Peyer's patch (tissue), 4 donors: Measurements from ENCODE around the gene RASA4B. TPM values are rescaled to one million over a fixed set of nuclear protein-coding genes. Genes with fewer than 3 reads are reported as not detected.

Experiments
- DNase-seq, 3 donors: peaks; one replicate each; pipeline ENCODE4 v3.0.0-alpha.2; 2017 to 2019
- H3K27ac ChIP-seq, 4 donors: fragments of 200-600 bp; sonication (generic); one replicate each; pipeline ENCODE4 v1.5.1; 2016 to 2019
- H3K27me3 ChIP-seq, 2 donors: fragments of 200-600 bp; sonication (generic); one replicate each; pipeline ENCODE4 v1.5.1; 2019
- H3K36me3 ChIP-seq, 3 donors: fragments of 200-600 bp; sonication (generic); one replicate each; pipeline ENCODE4 v1.5.1; 2016 to 2019
- H3K4me1 ChIP-seq, 4 donors: fragments of 200-600 bp; sonication (generic); one replicate each; pipeline ENCODE4 v1.5.1; 2016 to 2019
- H3K4me3 ChIP-seq, 4 donors: fragments of 200-600 bp; sonication (generic); 1 replicate in 3 of 4; 2 replicates in 1 of 4; pipeline ENCODE4 v1.5.1; 2016 to 2019; ENCODE audit warnings: mild to moderate bottlenecking in 1 of 4
- H3K9me3 ChIP-seq, 4 donors: fragments of 200-600 bp; sonication (generic); one replicate each; pipeline ENCODE4 v1.5.1; 2016 to 2019; ENCODE audit warnings: mild to moderate bottlenecking in 1 of 4
- POLR2A ChIP-seq, 2 donors: fragments of 450-650 bp; IDR thresholded peaks; one replicate each; pipeline ENCODE4 v1.5.1; 2017; ENCODE audit warnings: antibody characterized with exemption in 2 of 2, mild to moderate bottlenecking in 2 of 2, moderate library complexity in 2 of 2
- total RNA-seq, 4 donors: library from RNA; depleted of rRNA; stranded (reverse); fragments of >200 nt; gene quantifications; one replicate each; pipeline ENCODE4 v1.1.0, GENCODE V29; 2016
- TF ChIP-seq, protein P1 (sequence below), 6 experiments: fragments of 450-650 bp in 4 of 6; fragments of 200-600 bp in 2 of 6; sonication (generic) in 1 of 6; IDR thresholded peaks; one replicate each; pipeline ENCODE4 v1.5.1; 2017 to 2019; ENCODE audit warnings: antibody characterized with exemption in 6 of 6, mild to moderate bottlenecking in 3 of 6, moderate library complexity in 1 of 6

RASA4B gene
- total RNA-seq, 4 donors from 2014 or later = 31.3 to 90.8 (median 40.7) TPM

DNA sequence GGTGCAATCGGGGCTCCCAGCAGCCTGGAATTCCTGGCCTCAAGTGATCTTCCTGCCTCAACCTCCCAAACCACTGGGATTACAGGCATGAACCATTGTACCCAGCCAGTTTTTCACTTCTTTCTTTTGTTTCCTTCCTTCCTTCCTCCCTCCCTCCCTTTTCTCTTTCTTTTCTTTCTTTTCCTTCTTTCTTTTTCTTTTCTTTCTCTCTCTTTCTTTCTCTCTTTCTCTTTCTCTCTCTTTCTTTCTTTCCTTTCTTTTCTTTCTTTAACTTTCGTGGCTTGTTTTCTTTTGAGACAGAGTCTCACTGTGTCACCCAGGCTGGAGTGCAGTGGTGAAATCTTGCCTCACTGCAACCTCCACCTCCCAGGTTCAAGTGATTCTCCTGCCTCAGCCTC, 71.9 kb downstream of the RASA4B start:
- Histone ChIP-seq H3K4me1 (peaks cover 0 to 20% (median 4%) of the 10 kb centered on the region in 4 donors), H3K27me3 (no peaks in the 10 kb centered on the region), H3K4me3 (no peak overlapping the region), H3K27ac (peak overlapping the region in 2 of 4 donors; percentile 50 to 84), H3K36me3 (peaks cover 0 to 15% (median 0%) of the 10 kb centered on the region in 3 donors), H3K9me3 (no peaks in the 10 kb centered on the region)
- TF ChIP-seq, protein P1, sequence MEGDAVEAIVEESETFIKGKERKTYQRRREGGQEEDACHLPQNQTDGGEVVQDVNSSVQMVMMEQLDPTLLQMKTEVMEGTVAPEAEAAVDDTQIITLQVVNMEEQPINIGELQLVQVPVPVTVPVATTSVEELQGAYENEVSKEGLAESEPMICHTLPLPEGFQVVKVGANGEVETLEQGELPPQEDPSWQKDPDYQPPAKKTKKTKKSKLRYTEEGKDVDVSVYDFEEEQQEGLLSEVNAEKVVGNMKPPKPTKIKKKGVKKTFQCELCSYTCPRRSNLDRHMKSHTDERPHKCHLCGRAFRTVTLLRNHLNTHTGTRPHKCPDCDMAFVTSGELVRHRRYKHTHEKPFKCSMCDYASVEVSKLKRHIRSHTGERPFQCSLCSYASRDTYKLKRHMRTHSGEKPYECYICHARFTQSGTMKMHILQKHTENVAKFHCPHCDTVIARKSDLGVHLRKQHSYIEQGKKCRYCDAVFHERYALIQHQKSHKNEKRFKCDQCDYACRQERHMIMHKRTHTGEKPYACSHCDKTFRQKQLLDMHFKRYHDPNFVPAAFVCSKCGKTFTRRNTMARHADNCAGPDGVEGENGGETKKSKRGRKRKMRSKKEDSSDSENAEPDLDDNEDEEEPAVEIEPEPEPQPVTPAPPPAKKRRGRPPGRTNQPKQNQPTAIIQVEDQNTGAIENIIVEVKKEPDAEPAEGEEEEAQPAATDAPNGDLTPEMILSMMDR (IDR thresholded peaks at IDR 0.05) = no peak
- TF ChIP-seq POLR2A (IDR thresholded peaks at IDR 0.05) = no peak
- DNase-seq = no peak

DNA sequence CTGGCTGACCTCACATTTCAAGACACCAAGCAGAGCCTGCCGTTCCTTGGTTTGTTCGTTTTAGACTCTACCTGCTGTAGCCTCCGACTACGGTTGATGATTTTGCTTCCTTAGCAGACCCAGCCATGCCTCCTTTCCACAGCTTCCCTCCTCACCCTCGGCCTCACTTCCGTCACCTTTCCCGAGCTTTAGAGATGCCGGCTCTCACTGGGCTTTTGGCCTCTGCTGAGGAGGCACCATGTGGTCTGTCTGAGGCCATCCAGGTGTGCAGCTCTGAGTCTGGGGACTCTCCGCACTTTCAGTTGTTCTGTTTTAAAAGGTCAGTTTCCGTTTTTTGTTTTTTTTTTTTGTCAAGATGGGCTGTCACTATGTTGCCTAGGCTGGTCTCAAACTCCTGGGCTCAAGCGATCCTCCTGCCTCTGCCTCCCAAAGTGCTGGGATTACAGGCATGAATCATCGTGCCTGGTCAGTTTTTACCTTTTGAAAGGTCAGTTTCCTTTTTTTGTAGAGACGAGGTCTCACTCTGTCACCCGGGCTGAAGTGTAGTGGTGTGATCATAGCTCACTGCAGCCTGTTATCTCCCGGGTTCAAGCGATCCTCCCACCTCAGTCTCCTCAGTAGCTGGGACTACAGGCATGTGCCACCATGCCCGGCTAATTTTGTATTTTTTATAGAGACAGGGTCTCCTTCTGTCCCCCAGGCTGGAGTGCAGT, 72.5 kb downstream of the RASA4B start:
- Histone ChIP-seq H3K36me3 (peaks cover 0 to 15% (median 0%) of the 10 kb centered on the region in 3 donors), H3K9me3 (no peaks in the 10 kb centered on the region), H3K27ac (peak overlapping the region in 2 of 4 donors; percentile 50 to 84), H3K27me3 (no peaks in the 10 kb centered on the region), H3K4me3 (peak overlapping the region in 1 of 4 donors; percentile 20), H3K4me1 (peaks cover 0 to 22% (median 4%) of the 10 kb centered on the region in 4 donors)
- TF ChIP-seq POLR2A (IDR thresholded peaks at IDR 0.05) = no peak
- DNase-seq = peak in 2 of 3 donors; percentile 67 to 76

DNA sequence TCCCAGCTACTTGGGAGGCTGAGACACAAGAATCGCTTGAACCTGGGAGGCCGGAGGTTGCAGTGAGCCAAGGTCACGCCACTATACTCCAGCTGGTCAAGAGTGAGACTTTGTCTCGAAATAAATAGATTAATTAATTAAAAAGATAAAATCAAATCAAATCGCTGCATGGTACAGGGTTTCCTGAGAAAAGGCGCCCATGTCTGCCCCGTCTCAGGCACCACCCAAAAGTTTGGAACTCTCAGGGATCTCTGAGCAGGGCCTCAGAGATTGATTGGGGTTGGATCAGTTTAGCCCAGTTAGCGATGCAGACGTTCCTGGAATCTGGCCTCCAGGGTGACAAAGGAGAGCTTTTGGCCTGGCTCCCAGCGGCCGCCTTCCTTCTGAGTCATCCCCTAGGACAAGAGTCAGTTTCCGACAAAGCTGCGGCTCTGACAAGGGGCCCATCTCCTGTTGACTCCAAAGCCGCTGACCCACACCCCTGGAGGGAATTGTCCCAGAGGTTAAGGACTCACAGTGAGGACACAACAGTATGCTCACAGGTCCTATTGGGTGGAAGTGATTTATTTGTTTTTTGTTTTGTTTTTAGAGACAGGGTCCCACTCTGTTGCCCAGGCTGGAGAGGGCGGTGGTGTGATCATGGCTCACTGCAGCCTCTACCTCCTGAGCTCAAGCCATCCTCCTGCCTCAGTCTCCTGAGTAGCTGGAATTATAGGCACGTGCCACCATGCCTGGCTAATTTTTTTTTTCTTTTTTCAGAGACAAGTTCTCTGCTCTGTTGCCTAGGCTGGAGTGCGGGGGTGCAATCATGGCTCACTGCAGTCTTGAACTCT, 77.4 kb downstream of the RASA4B start:
- H3K9me3 ChIP-seq = no peaks in the 10 kb centered on the region
- peak overlapping the region in 2 of 4 donors; percentile 45 to 84 for H3K27ac ChIP-seq
- H3K36me3 ChIP-seq = no peaks in the 10 kb centered on the region
- H3K4me1 ChIP-seq = peaks cover 0 to 15% (median 4%) of the 10 kb centered on the region in 4 donors
- TF ChIP-seq POLR2A (IDR thresholded peaks at IDR 0.05) = no peak
- TF ChIP-seq, protein P1 (IDR thresholded peaks at IDR 0.05) = no peak
- DNase-seq = peak in 2 of 3 donors; percentile 64 to 81
- H3K27me3 ChIP-seq = no peaks in the 10 kb centered on the region
- H3K4me3 ChIP-seq = no peak overlapping the region

DNA sequence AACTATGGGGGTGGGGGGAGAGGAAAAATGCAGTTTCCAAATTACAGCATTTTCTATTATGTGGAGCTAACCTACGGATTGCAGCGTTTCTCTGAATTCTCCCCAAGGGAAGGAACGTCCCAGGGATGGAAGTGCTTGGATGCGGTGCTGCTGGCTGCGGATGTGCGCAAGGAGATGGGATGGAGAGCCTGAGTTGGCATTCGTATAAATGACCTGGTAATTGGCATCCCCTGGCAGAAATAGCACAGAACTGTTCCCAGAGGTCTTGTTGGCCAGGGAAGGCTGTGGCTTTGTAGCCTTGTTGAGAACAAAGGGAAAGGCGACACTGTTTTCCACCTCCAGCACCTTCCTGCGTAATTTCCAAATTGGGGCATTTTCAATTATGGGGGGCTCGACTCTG, 81.5 kb downstream of the RASA4B start:
- H3K27me3 ChIP-seq = no peaks in the 10 kb centered on the region
- H3K27ac ChIP-seq = peak overlapping the region in 1 of 4 donors; percentile 98
- H3K4me3 ChIP-seq = no peak overlapping the region
- no peaks in the 10 kb centered on the region for H3K36me3 ChIP-seq
- TF ChIP-seq, protein P1 (IDR thresholded peaks at IDR 0.05) = no peak
- no peaks in the 10 kb centered on the region for H3K9me3 ChIP-seq
- no peak for DNase-seq
- peaks cover 0 to 28% (median 20%) of the 10 kb centered on the region in 4 donors for H3K4me1 ChIP-seq

DNA sequence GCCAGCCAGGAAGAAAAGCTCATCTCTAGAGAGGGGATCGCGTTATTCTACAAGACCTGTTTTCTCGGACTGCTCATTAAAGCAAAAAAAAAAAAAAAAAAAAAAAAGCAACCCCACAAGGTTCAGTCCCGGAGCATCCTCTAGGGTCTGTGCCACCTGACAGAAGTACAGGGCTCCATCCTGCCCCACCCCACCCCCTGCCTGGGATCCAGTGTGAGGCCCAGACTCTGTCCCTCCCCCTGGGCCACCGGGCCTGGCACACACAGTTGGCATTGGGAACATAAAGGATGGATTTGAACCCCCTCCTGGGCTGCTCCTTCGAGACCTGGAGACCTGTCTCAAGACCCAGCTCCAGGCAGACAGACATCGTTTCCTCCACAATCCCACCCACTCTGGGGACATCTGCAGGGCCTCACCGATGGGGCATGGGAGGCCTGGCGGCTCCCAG, 83.5 kb downstream of the RASA4B start:
- Histone ChIP-seq H3K27ac (peak overlapping the region; percentile 70 to 98 (median 94)), H3K4me1 (peaks cover 0 to 26% (median 24%) of the 10 kb centered on the region in 4 donors), H3K36me3 (no peaks in the 10 kb centered on the region), H3K4me3 (peak overlapping the region; percentile 73 to 92 (median 84)), H3K27me3 (no peaks in the 10 kb centered on the region), H3K9me3 (no peaks in the 10 kb centered on the region)
- TF ChIP-seq, protein P1 (IDR thresholded peaks at IDR 0.05) = no peak
- no peak for TF ChIP-seq POLR2A (IDR thresholded peaks at IDR 0.05)
- peak in 1 of 3 donors; percentile 67 for DNase-seq
